Measurements from ENCODE around the gene C1orf198.

DNA sequence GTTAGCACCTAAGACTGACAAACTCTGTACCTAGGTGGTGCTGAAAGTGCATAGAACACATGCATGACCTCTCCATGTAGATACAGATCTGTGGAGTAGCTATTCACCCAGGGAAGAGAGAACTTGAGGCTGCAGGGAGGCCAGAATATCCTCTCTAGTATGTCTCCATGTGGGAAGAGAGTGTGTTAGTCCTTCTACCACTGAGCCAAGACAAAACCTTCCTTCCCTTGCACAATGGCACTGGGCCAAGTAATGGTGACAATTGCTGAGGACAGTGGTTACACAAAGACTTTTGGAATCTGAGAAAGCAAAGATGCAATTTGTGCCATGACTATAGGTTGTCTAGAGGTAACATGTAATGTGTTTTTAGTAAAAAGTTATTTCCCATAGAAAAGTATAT is 52.3 kb downstream of the C1orf198 start:
- TF ChIP-seq EZH2 (IDR thresholded peaks at IDR 0.05; ENCODE audit: insufficient read depth, poor library complexity, severe bottlenecking) (no peak), EZH2phosphoT487 (IDR thresholded peaks at IDR 0.05; ENCODE audit: insufficient read depth, low read depth) (no peak)

Measured in GM23248 (cell line).